Myometrial cell (primary cell): Measurements from ENCODE around the gene PLN. TPM values are rescaled to one million over a fixed set of nuclear protein-coding genes. Genes with fewer than 3 reads are reported as not detected.

Source experiments
- total RNA-seq: library from RNA; depleted of rRNA; stranded (reverse); fragments of >200 nt; gene quantifications from 2 replicates; pipeline ENCODE4 v1.2.3, GENCODE V29; 2015

The PLN gene
- 0.58 and 1.6 TPM in 2 replicates for total RNA-seq

GRCh38 chr6:118548136-118548535, at the start of gene PLN:
Gene PLN (plus strand): TSS chr6:118548296. CDS start chr6:118558922, 10,626 bp downstream.

Other genes starting within 250 kb of the PLN start
- 5.8 and 13.6 TPM in 2 replicates for gene CEP85L, start 103.3 kb downstream of the PLN start, total RNA-seq